ENCODE data around the gene STARD13. TPM values are rescaled to one million over a fixed set of nuclear protein-coding genes. Genes with fewer than 3 reads are reported as not detected.

STARD13 gene
- total RNA-seq, 2 donors from 2014 or later, result 28.7 to 32.9 TPM

DNA sequence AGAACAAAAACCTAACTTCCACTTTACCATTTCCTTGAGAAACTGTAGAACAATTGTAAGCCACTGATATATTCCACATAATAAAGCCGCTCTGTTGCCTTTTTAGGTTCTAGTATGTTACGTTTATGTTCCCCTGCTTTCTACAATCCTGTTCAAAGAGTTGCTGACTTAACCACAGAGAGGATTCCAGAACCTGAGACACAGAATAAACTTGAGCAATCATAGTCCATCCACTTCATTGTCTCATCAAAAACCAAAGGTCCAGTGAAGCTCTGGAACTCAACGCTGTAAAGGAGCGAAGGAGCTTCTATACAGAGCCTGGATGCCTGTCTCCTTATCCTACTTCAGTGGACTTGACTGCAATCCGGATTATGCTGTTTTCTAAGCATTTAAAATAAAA is 4.6 kb downstream of the STARD13 start:
- DNase-seq (no peak), ATAC-seq (no peak)
- intact Hi-C loops (cut with DNase I, micrococcal nuclease), result loop anchor here in 1 of 2 donors (10.0 kb wide), 1 partner anchor 254 kb away; no protein-coding TSS in a partner anchor

DNA sequence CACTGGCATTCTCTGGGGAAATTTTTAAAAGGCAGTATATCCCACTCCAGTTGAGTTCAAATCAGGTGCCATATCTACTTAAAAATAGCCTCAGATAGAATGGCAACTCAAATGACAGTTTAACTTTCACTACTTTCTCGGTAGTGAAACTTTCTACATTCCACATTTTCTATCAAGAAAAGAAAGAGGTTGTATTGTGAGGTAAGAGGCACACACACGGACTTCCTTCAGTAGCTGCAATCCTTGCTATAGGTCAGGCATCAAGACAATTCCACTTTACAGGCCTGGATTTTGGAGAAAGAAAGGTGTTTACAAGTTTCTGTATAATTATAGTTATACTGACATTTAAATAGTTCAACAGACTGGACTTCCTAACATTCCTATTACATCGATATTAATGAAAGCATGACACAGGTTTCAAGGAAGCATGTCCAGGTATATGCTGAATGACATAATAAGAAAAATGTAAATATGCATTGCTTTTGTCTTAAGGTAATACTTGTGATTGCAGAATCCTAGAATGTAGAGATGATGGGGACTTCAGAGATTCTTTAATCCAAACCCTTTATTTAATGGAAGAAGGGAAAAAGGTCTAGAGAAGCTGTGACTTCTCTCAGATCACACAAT is 5.2 kb downstream of the STARD13 start:
- no peak for ATAC-seq
- DNase-seq, result no peak
- intact Hi-C loops (cut with DNase I, micrococcal nuclease), result loop anchor here in 1 of 2 donors (10.0 kb wide), 1 partner anchor 254 kb away; no protein-coding TSS in a partner anchor

DNA sequence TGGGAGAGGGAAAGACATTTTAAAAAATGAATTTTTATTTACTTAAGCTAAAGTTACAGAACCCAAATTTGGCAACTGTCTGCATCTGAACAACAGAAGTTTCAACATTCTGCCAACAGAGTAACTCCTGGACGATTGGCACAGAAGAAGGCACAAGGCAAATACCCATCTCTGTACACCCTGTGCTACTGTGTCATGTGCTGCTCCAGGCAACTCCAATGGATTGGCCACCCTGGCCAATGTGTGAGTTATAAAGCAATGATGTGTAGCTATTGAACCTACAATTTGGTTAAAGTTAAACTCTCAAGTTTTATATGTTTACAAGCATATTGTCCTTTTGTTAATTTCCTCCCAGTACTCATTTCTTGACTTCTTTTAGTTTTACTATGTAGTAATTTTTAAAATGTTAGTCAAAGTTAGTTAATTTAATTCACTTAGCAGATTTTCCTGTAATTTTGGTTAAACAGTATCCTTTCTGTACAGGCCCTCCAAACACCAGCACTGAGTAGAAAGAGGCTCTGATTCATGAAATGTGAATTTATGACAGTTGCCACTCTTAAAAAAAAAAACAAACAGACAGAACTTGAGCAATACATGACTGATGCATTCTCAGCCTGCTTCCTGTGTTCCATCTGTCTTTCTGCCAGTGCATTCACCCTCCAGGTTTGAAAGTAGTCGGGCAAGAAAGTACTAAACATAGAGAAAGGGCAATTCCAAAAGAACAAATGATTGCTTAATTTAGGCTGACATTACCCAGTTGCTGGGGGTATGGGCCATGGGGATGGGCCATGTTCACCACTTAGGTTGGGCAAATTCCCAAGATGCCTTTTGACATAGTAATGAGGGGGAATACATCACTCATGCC is 5.9 kb downstream of the STARD13 start:
- intact Hi-C loops (cut with DNase I, micrococcal nuclease), result loop anchor here in 1 of 2 donors (10.0 kb wide), 1 partner anchor 255 kb away; no protein-coding TSS in a partner anchor
- DNase-seq, result peak; percentile 35 to 75
- peak; percentile 92 for ATAC-seq

DNA sequence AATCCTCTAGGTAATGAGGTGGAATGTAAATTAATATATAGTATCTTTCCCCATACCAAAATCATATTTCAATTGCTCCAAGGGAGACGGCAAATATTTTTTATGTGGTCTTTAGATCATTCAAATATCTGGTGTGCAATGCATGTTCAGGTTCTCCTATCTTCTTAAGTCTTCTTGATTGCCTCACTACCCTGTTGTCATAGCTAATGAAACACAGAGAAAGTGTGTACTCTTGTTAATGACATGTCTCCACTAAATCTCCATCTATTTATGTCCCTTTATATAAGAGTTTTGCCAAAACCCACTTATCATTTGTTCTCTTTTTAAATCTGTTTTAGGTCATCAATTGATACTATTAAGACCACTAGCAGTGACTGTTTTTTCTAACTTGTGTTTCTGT is 6.6 kb downstream of the STARD13 start:
- no peak for DNase-seq
- ATAC-seq, result no peak
- intact Hi-C loops (cut with DNase I, micrococcal nuclease), result no loop called here

DNA sequence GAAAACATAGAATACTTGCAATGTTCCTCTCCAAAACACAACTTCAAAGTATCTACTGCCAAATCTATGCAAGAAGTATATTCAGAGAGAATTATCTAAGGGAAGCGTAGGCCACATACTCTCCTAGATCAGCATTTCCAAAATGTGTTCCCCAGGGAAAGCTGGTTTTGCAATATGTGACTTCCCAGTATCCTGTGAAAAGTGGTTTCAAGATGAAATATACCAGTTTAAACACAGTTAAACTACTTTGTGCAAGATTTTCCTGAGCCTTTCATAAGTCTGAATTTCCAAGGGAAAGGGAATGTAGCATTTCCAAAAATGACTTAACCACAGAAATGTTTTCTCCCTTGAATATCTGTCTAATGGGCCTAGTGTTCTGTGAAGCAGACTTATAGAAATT is 7.6 kb downstream of the STARD13 start:
- DNase-seq, result no peak
- intact Hi-C loops (cut with DNase I, micrococcal nuclease), result no loop called here
- ATAC-seq, result no peak

DNA sequence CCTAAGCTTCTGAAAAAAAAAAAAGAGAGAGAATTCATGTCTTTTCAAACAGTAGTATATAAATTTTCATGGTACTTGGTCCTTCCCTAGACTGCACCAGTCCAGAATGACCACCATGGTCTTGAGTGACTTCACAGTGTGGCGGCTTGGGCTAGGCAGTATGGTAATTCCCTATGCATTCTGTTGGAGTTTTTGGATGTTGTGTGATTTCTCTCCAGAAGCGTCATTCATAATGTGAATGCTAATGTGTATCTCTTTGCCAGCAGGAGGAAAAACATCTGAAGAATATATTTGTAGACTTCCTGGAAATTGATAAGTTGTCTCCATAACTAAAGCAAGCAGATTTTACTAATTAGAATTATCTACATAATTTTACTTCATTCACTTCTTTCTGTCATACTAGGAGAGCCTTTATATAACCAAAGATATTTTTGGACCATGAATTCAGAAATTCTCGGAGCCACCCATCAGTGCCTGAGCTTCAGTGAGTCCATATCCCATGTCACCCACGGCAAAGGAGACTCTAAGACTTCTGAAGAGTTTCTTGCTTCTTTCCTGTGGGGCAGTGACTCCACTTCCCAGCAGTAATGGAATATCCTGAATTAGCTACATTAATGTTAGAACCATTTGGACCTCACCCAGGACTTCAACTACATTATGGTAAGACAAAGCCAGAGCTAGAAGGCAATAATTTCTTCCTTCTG is 8.4 kb downstream of the STARD13 start:
- no peak for DNase-seq
- no peak for ATAC-seq
- intact Hi-C loops (cut with DNase I, micrococcal nuclease), result no loop called here

DNA sequence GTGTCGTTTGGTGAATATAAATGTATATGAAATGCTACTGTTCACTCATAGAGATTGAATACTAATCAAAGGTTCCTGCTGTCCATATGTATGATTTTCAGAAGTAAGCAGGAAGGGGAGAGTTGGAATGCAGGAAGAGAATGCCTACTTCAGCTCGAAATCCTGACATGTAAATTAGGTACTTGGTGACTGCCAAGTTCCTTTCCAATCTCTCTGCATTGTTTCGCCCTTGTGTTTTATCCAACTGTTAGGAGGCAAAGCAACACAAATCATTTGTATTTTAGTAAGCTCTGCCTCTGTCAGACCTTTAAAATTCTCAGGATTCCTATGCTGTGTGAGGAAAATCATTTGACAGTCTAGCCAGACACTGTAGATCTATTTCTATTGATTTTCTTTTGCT is 9.0 kb downstream of the STARD13 start:
- intact Hi-C loops (cut with DNase I, micrococcal nuclease), result no loop called here
- DNase-seq (no peak), ATAC-seq (no peak)

DNA sequence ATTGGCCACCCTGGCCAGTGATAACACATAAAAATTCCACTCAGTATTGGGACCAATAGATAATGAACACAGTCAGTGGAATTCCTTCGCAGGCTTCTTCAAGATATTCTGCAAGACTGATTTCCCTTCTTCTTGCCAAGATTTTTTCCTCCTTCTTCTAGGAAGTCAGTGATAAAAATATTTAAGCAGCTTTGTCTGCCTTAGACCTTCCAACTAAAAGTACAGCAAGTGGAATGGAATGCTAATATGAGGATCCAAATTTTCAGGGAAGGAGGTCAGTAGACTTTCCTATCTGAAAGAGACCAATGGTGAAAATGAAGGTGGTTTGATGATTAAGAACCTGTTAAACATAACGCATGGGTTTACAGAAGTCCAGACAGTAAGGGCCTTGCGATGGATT is 9.6 kb downstream of the STARD13 start:
- DNase-seq, result no peak

DNA sequence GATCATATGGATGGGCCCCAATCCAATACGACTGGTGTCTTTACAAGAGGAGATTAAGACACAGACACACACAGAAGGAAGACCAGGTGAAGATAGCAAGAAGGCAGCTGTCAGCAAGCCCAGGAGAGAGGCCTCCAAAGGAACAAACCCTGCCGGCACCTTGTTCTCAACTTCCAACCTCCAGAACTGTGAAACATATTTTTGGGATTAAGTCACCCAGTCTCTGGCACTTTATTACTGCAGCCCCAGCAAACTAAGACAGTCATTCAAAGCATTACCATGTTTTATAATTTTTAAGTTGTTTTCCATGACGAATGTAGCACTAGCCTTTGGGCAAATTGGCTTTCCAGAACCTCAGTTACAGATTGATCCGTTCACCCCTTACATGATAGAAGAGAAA is 11.3 kb downstream of the STARD13 start:
- no peak for ATAC-seq
- DNase-seq, result no peak
- intact Hi-C loops (cut with DNase I, micrococcal nuclease), result no loop called here

More for the DNA sequence above, 9.6 kb downstream of the STARD13 start:
- intact Hi-C loops (cut with DNase I, micrococcal nuclease), result no loop called here
- no peak for ATAC-seq

DNA sequence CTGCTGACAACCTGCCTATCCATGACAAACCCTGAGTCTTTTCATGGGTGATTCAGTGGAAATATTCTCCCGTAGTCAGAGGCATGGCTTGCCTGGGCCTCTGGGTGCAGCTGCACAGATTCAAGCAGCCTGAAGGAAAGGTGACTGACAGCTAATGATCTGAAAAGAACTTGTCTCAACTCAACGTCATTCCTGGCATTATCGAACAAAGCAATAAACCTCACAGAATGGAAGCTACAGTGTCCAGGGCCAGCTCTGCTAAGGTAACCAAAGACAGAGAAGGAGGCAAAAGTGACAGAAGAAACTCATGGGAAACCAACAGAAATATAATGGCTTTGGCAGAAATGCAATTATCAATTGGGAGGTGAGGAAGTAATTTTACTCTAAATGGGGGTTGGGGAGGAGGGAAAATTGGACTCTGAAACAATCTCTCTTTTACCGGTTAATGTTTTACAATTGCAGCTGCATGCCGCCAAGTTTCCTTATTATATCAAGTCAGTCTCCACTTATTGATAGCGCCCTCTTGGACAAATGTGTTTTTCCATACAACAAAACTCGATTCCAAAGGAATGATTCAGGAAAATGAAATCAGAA is 12.9 kb downstream of the STARD13 start:
- peak; percentile 89 for ATAC-seq
- intact Hi-C loops (cut with DNase I, micrococcal nuclease), result no loop called here
- peak; percentile 37 to 51 for DNase-seq

DNA sequence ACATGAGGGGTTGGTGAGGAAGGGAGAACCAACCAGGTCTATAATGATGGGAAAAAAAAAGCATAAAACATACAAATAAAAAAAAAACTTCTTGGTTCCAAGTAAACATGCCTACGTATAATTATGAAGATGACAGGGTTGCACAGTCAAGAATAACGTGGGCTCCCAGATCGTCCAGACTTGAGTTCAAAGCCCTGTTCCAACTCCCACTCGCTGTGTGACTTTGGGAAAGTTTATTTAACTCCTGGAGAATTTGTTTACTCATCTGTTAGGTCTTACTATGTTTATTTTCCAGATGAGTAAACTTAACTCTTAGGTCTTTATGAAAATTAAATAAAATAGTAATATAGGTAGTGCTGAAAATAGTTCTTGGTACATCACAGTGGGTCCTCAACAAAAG is 13.8 kb downstream of the STARD13 start:
- ATAC-seq (no peak), DNase-seq (no peak)
- intact Hi-C loops (cut with DNase I, micrococcal nuclease), result no loop called here

DNA sequence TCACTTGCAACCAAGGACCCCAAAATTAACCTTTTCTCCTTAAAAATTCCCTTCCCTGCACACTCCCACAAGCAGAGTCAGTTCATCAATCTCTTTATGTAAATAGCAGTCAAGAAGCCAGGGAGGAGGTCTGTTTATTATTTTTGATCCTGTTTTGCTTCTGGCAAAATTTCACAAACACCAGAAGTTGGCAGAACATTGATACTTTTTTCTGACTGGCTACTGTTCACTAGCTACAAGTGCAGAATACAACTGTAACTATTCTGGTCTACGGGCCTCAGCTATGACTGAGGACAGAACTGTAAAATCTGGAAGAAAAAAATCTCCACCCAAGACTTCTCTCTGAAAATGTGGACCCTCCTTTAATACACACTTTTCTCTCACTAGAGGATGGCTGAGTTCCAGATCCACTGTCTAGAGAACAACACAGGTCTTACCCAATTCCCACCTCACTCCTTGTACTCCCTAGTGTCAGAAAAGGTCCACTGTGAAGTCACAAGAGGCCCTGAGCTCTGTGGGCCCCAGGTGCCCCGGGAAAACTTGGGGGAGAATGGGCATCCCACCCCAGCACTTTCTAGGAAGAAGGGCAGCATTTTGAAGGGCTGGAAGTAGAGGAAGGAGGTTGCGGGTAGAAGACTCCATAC is 14.5 kb downstream of the STARD13 start:
- no peak for DNase-seq
- no peak for ATAC-seq
- intact Hi-C loops (cut with DNase I, micrococcal nuclease), result no loop called here

DNA sequence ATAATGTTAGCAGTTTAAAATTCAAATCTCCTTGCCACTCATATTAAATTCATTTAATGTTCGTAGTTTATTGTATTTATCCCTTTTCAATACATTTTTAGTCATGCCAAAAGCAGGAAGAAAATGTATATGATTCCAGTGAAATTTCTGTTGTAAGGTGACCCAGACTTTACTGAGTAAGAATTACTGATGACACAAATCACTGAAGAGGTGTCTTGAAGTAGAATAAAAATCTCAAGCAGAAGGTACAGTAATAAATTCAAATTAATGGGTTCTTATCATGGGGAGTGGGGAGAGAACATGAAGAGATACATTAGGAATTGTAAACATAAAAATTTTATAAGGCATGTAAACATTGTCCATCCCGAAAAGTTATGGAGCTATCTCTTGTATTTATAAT is 19.9 kb downstream of the STARD13 start:
- DNase-seq (no peak), ATAC-seq (no peak)
- intact Hi-C loops (cut with DNase I, micrococcal nuclease), result no loop called here

DNA sequence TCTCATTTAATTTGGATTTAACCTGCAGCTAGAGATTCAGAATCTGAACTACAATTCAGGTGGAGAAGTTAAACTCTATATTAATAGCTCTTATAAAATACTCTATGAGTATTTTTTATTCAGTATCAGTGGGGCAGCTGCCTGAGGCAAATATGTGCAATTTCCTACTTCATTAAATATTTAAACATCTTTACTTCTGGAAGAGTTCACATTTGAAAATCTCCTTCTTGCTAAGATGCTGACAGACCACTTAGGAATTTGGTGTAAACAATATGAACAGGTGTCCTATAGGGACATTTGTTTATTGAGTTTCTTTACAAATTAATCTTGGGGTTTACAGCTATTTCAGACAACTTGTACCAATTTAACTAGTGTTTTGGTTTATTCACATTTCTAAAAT is 20.4 kb downstream of the STARD13 start:
- intact Hi-C loops (cut with DNase I, micrococcal nuclease), result no loop called here
- DNase-seq (no peak), ATAC-seq (no peak)

DNA sequence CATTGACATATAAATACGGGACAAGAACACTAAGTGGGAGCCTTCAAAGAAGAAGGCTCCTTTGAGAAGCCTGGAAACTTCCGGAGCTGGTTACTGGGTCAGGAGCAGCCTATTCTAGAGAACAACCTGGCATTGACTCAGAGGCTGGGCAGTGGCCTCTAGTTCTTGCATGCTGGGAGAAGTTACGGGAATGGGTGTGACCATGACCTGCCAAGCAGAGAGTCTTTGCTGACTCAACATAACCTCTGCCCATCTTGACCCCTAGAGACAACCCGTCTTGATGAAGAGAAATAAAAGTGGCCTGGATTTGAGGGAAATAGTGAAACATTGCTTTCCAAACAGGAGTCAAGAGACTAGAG is 21.0 kb downstream of the STARD13 start:
- intact Hi-C loops (cut with DNase I, micrococcal nuclease), result no loop called here
- ATAC-seq (peak; percentile 78), DNase-seq (no peak)

DNA sequence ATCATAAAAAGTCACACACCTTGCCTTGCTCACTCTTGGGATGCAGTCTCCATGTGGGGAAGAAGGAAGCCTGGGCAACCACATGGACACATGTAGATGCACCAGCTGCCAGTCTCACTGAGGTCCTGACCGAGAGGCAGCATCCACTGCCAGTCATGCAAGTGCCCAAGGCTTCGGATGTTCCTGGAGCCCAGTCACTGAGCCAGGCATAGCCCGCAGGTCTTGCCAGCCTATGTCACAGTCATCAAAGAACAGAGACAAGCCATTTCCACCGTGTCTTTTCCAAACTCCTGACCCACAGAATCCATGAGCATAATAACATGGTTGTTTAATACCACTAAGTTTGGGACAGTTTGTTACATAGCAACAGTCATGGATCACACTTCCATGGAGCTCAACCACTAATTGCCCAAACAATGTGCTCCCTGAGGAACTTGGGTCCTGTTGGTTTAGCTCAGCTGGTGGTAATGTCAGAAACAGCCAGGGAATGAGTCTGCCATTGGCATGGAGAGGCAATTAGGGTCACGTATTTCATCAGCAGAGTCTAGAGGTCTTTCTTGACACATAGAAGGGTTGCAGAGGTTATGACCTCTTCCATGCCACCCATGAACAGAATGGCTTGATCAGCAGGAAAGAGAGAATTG is 21.5 kb downstream of the STARD13 start:
- ATAC-seq (no peak), DNase-seq (no peak)
- intact Hi-C loops (cut with DNase I, micrococcal nuclease), result no loop called here

DNA sequence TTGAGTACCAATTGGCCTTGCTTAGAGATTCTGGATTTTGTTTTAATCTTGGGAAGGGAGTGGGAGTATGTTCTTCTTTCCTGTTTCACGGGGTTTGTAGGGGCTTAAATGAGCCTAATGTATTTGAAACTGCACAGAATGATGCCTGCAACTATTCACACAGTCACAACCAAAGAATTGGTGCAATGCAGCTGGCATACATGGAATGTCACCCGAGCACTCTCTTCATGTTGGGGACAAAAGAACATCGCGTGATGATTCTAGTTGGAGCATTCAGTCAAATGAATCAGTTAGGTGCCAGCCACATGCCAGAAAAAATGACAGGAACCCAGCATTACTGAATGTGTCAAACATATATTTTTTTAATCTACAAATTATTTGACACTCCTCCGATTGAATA is 22.1 kb downstream of the STARD13 start:
- ATAC-seq, result no peak
- intact Hi-C loops (cut with DNase I, micrococcal nuclease), result no loop called here

DNA sequence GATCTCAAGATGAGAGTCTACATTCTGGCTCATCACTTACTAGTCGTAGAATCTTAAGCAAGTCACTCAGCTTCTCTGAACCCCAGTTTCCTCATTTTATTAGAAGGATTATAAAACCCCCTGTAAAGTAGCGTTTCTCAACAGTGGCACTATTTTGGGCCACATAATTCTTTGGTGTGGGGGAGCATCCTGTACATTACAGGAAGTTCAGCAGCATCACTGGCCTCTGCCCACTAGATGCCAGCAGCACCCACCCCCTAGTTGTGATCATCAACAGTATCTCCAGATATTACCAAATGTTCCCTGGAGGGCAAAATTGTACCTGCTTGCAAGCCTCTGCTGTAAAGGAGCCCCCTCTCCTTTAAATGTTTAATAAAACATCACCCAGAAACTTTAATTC is 22.6 kb downstream of the STARD13 start:
- DNase-seq (no peak), ATAC-seq (no peak)
- intact Hi-C loops (cut with DNase I, micrococcal nuclease), result no loop called here

More for the DNA sequence above, 22.1 kb downstream of the STARD13 start:
- no peak for DNase-seq

All from left colon (tissue), 2 donors.